Fibroblast of pulmonary artery (primary cell): ENCODE data around the gene AGFG1.
A peak's percentile ranks its signal among the peaks of the same experiment; 100 is the strongest.
"Not testable (repeated sequence)": the region's sequence is repeated elsewhere in the genome, so short reads cannot be mapped to it uniquely, and the experiment has no call there.

Experiments used
- DNase-seq: peaks from one replicate; pipeline ENCODE4 v3.0.0-alpha.2; 2010; ENCODE audit warnings: low read depth
- H3K4me3 ChIP-seq: replicated peaks from 2 replicates; pipeline ENCODE4 v1.5.1; 2011; ENCODE audit warnings: low read depth, mild to moderate bottlenecking, control low read depth, low read length, moderate library complexity
- CTCF ChIP-seq: IDR thresholded peaks from 2 replicates; pipeline ENCODE4 v1.5.1; 2011; ENCODE audit warnings: mild to moderate bottlenecking, control low read depth, low read length, inconsistent platforms; ENCODE audit errors: missing control alignments

The AGFG1 gene

GRCh38 chr2:227595797-227596196 lies 123.8 kb downstream of the AGFG1 start:
- DNase-seq, result no peak
- no peak overlapping the region for H3K4me3 ChIP-seq
- no peak for TF ChIP-seq CTCF

GRCh38 chr2:227597036-227597435 lies 125.1 kb downstream of the AGFG1 start:
- no peak for DNase-seq
- no peak overlapping the region for H3K4me3 ChIP-seq
- TF ChIP-seq CTCF, result no peak

- no peak overlapping the region for H3K4me3 ChIP-seq
- DNase-seq, result no peak
- no peak for TF ChIP-seq CTCF
These were observed 126.0 kb downstream of the AGFG1 start for GRCh38 chr2:227597998-227598397.

- not testable (repeated sequence) for H3K4me3 ChIP-seq, DNase-seq
These were observed 127.0 kb downstream of the AGFG1 start, which contains the start of gene SCYGR2 for GRCh38 chr2:227598835-227599503. Gene SCYGR2 (plus strand): TSS chr2:227598893. CDS start chr2:227598893, 0 bp downstream.

GRCh38 chr2:227602358-227602757 lies 130.4 kb downstream of the AGFG1 start:
- no peak overlapping the region for H3K4me3 ChIP-seq
- no peak for TF ChIP-seq CTCF
- DNase-seq, result no peak

GRCh38 chr2:227606476-227606875 lies 134.5 kb downstream of the AGFG1 start:
- no peak overlapping the region for H3K4me3 ChIP-seq
- TF ChIP-seq CTCF, result no peak
- DNase-seq, result peak; percentile 56

GRCh38 chr2:227607941-227608340 lies 136.0 kb downstream of the AGFG1 start:
- no peak for TF ChIP-seq CTCF
- DNase-seq, result no peak
- no peak overlapping the region for H3K4me3 ChIP-seq
